ENCODE results near the gene SSBP4.

GRCh38 chr19:18384775-18385174 is 34.4 kb upstream of the SSBP4 start:
- no peak for TF ChIP-seq CTCF (IDR thresholded peaks at IDR 0.05)
- TF ChIP-seq POLR2A (IDR thresholded peaks at IDR 0.05): no peak
- no peak for TF ChIP-seq POLR2AphosphoS5 (IDR thresholded peaks at IDR 0.05)
